NCI-H1930 (cell line): ENCODE measurements around the gene STRN.
"Not testable (repeated sequence)": the region's sequence is repeated elsewhere in the genome, so short reads cannot be mapped to it uniquely, and the experiment has no call there.

Experiments
- DNase-seq, 2 experiments: peaks; one replicate each; lab custom pipeline; 2025; lab: John Stamatoyannopoulos, UW

The STRN gene

DNA sequence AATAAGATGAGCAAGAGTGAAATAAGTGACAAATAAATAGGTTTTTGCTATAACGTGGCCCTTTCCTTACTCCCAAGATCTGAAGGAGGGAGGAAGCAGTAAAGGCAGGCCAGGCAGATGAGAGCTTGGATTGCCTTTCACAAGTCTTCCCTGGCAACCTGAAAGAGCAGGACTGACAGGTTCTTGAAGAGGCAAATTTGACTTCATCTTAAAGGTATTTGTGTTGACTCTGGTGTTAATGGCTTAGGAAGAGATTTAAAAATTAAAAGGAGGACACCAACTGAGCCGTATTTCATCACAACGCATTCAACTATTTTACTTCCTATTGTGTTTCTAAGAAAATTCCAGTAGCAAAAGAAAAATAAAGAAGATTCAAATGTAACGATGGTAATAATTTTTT is 3.2 kb downstream of the STRN start:
- no peak for DNase-seq

DNA sequence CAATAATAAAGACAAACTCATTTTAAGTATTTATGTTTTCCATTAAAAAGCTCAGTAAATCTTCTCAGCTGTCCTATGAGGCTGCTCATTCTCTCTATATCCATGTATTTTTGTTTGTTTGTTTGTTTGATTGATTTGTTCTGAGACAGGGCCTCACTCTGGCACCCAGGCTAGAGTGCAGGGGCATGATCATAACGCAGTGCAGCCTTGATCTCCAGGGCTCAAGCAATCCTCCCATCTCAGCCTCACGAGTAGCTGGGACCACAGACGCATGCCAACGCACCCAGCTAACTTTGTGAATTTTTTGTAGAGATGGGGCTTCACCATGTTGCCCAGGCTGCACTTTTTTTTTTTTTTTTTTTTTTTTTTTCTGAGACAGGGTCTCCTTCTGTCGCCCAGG is 5.6 kb downstream of the STRN start:
- no peak for DNase-seq

DNA sequence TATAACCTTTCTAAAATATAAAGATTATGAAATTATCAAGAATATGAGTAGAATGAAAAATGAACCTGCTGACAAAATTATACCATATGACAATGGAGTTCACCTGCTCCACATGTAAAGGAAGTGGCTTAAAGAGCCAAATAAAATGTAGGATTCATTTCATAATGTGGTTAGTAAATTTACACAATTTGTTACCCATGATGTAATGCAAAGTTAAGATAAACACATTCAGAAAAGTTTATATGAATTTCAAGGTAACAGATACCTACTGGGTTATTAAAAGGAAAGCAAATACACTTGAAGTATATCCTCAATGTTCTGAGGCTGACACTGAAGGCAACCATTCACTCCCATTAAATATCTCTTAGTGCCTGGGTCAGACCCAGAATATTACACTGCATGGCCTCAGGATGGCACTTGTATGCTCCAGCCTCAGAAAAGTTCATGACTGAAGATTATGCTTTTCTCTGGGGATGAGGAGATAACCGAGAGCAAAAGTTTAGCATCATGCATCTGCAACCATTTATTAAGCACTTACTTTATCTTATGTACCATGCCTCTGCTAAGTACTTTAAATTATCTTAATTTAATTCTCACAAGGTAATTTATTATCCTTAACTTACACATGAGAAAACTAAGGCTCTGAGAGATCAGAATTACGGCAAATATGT is 6.2 kb downstream of the STRN start:
- no peak for DNase-seq

DNA sequence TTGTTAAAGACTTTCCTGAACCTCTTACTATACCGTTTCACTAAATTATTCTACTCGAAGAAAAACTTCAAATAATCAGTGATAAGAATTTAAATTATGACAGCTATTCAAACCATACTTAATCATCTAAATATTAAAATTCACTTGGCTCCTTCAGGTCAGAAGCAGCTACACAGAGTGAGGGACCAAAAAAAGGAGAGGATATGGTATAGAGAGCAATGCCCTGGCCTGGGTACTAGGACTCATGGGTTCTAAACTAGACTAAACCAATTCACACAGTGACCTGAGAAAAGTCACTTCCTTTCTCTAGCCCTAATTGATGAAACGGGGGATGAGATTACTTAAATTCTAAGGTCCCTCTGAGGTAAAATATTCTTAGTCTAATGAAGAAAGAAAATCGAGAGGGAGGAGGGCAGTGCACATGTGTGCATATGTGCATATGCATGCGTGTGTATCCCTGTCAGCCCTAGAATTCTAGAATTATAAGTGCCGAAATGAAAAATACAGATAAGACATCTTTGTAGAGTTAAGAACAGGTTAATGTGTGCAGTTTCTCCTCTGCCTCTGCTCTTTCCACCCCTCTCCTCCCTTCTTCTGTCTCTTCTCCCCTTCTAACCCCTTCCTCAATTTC is 11.2 kb downstream of the STRN start:
- DNase-seq = no peak

DNA sequence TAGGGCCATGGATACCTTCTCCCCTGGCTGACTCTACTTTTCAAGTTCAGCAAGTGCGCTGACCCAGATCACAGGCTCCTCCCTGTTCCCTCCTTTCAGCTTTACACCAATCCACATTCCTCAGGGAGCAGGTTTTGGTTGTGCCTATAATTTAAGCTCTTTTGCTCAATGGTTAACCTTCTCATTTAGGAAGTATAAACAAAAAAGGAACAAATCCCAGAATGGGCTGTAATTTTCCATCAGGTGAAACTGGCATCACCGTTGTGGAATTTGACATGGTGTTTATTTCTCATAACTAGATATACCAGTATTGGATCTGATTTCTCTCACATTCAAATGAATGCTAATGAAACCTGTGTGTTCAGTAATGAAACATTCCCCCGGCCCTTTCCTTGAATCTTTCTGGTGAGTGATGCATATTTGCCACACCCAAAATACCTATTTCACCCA is 13.6 kb downstream of the STRN start:
- DNase-seq = no peak

DNA sequence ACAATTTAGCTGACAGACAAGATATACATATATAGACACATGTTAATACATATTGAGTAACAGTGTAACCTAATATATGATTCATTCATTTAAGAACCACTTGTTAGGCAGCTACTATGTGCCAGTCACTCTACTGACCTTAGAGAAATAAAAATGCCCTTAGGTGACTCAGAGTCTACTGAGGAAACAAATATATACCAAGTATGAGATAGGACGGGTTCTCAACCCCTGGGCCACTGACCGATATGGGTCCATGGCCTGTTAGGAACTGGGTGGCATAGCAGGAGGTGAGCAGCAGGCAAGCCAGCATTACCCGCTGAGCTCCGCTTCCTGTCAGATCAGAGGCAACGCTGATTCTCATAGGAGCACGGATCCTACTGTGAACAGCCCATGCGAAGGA is 14.8 kb downstream of the STRN start:
- DNase-seq = no peak

DNA sequence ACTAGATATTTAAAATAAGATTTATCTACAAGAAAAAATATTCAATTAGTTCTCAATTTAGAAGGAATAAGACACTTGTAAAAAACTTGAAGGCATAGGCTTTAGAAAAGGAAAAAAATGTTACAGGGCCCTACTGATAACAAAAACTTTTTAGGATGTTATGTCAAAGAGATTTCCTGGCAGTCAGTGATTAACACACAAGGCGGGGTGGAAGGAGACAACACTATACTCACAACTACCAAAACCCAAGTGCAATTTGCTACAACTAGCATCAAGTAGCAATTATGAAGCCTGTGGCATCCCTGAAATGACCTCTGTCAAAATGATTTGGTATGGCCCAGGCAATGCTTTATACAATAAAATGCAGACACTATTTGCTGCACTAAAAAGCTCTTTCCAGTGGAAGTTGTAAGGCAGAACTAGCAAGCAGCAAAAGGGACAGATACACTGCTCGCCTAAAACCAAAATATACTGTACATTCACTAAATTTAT is 15.3 kb downstream of the STRN start:
- no peak for DNase-seq

DNA sequence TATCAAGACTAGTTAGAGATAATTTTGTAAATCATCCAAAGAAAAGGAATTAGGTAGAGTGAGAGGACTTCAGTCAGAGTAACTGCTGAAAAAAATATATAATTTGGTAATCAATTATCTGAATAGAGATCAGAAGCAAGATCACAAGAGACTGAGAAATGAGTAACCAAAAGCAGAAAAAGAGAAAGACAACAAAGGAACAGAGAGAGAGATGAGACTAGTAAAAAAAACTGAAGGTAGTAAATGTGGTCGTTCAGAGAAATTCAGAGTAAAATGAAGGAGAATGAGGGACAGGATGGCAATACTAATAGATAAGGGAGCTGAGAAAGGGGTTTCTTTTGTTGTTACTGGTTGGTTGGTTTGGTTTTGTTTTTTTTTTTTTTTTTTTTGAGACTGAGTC is 16.5 kb downstream of the STRN start:
- no peak for DNase-seq

DNA sequence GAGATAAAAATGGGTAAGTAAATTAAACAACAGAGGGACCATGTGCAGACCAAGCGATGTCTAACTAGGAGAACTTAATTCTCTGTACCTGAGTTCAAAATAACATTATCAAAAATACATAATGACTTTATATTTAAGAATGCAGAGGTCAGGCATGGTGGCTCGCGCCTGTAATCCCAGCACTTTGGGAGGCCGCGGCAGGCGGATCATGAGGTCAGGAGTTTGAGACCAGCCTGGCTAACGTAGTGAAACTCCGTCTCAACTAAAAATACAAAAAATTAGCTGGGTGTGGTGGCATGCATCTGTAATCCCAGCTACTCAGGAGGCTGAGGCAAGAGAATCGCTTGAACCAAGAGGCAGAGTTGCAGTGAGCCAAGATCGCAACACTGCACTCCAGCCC is 21.1 kb downstream of the STRN start:
- DNase-seq = not testable (repeated sequence)

DNA sequence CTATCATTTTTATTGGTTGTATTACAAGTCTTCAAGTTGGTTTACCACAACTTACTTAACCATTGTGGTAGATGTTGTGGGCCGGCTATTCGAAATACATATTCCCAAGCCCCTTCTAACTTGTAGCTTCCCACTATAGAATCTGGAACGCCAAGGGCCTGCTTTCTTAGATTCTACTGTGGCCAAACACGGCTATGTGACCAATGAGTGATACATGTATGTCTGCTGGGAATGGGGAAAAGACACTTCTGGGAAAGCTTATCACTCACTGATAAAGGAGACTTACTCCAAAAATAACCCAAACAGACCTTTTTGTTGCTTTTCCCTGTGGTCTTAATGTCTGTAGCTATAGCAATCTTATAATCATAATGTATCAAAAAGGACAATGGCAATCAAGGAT is 24.5 kb downstream of the STRN start:
- no peak for DNase-seq

DNA sequence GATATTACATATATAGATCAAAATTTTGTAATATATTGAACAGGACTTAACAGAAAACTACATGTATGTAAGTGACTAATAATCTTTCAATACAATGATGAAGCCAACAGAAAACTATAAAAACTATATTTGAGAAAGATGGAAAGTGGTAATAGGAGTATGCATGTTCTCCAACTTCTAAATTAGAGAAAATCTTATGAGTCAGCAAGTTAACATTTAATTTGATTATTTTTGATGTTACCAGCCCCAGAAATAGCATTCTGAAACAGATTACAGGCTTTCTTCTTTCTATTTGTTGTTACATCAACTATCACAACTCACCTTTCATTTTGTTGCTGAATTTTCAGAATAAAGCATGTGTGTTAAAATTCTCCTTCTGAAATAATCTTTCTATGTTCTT is 29.8 kb downstream of the STRN start:
- not testable (repeated sequence) for DNase-seq

DNA sequence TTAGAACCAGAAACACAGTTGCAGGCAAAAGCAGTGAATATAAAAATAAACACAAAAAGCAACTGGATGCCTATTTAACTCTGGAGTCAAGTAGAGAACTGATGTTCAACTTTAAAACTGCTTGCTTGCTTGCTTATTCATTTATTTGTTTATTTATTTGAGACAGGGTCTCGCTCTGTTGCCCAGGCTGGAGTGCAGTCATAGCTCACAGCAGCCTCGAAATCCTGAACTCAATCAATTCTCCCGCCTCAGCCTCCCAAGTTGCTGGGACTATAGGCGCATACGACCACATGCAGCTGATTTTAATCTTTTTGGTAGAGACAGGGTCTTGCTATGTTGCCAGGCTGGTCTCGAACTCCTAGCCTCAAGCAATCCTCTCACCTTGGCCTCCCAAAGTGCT is 34.6 kb downstream of the STRN start:
- DNase-seq = not testable (repeated sequence)

DNA sequence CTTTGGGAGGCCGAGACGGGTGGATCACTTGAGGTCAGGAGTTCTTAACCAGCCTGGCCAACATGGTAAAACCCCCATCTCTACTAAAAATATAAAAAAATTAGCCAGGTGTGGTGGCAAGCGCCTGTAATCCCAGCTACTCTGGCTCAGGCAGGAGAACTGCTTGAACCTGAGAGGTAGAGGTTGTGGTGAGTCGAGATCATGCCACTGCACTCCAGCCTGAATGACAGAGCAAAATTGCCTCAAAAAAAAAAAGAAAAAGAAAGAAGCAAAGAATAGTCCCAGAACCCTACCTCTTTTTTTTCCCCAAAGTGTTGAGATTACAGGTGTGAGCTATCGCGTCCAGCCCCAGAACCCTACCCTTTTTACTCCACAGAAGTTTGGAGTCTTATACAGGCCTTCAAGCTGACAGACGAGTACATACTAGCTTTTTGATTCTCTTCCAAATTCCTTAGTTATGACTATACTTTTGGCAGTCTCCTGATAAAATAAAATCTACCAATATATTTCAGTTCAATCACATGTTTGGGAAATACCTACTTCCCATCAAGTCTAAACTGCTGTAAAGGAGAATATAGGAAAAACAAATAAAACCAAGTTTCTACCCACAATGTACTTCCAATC is 35.4 kb downstream of the STRN start:
- not testable (repeated sequence) for DNase-seq

DNA sequence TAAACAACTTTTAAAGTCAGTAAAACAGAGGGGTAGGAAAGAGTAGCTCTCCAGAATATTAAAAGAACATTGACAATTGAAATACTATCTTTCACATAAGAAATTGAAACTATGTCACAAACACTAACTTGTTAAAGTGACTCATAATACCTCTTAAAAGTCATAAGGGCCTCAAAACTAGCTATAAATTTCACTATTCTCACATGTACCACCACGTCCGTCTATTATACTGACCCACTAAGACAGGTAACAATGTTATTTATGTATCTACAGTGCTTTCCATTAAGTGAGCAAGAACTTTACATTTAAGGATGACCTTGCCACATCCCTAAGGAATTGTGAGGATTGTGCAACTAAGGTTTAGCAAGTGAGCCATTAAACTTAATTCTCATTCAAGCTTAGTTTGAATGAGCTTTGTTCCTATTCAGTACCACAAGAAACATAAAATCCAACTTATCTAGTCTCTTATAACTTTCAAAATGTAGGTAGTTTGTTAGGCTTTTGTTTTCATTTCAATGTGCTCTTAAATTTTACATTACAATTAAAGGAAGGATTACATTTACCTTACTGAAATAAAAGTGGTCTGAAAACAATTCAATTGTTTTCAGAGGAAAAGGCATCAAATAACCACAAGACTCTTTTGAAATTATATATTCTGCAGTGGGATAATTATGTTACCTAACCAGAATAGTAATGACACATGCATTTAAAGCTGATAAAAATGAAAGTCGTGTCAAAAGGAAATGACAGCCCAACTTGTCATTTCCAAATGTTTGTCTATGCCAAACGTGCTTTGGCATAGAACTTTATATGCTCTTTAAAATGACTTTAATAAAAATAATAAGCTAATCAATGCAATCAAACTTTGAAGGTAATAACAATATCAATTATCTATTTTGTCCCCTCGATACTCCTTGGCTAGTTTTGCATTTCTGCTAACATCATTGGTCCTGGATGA is 39.9 kb downstream of the STRN start:
- not testable (repeated sequence) for DNase-seq

DNA sequence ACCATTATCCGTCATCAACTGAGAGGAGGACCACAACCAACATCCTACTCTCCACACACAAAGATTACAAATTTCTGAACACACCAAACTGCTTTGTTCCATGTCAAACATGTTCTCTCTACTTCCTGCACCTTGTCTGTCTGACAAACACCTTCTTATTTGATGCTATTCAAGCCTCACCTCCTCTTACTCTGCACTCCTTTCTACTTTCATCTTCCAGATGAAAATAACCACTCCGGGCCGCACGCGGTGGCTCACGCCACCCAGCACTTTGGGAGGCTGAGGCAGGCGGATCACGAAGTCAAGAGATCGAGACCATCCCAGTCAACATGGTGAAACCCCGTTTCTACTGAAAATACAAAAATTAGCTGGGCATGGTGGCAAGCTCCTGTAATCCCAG is 43.7 kb downstream of the STRN start:
- not testable (repeated sequence) for DNase-seq

DNA sequence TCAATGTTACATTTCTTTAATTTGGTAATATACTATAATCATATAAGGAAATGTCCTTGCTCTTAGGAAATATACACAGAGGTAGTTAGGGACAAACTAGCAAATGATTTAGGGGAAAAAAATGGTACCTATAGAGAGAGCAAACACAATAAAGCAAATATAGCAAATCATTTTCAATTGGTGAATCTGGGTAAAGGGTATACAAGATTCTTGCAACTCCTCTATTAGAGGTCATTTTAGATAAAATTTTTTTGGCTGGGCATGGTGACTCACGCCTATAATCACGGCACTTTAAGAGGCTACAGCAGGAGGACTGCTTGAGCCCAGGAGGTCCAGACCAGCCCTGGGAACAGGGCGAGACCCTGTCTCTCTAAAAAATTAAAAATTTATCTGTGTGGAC is 44.4 kb downstream of the STRN start:
- no peak for DNase-seq

DNA sequence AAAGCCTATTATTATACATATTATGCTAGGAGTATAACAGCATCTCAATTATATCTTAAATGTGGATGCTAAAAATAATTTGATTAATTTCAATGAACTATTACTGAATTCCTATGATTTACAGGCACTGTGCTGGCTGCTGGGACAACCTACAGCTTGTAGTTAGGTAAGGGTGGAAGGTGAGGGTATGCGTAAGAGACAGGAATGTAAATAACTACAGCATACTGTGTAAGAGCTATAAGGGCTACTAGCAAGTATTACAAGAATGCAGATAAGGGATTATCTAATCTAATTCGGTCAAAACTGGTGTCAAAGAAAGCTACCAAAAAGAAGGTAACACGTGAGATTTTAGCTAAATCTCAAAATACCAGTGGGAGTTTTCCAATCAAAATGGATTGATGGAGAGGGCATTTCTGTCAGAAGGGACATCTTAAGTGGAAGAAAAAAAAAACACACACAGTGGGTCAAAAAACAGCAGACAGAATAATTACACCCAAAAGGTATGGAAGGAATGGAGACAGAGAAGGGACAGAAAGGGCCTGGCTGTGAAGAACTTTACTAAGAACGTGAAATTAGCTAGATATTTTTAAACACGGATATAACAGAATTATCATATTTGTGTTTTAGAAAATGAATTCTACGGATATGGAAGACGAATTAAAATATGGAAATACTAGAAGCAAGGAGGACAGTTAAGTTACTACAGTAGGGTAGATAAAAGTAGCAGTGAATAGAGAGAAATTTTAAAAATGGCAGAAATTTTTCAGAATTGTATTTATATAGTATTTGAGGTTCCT is 47.1 kb downstream of the STRN start:
- DNase-seq = no peak

DNA sequence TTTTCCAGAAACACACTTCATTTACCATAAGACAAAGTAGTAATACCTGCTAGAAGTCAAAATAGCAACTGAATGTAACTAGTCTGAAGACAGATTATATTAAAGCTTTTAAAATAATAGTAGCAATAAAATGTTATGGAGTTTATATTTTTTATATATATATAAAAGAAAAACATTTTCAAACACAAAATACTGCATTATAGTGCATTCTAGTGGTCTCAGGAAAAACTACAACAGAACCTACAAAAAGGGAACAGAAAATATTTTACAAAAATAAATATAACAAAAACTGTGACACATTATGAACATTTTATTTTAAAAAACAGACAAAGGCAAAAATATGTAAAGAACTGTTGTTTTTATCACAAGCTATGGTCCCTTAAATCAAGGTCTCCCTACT is 48.0 kb downstream of the STRN start:
- no peak for DNase-seq

DNA sequence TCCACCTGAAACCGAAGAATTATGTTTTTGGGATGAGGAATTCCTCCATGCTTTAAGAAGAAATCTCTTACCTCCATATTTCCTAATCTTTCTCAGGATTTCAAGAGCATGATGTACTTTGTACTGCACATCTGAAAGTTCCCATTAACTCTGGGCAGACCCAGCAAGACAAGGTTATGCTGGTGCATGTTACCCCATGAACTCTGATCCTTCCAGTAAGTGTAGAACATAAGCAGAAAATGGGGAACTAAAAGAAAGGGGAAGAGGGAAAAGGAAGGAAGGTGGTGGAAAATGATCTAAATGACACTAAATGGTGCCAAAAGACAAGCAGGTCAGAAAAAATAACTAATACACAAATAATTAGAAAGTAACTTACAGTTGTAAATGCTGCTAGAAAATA is 50.7 kb downstream of the STRN start:
- DNase-seq = no peak

DNA sequence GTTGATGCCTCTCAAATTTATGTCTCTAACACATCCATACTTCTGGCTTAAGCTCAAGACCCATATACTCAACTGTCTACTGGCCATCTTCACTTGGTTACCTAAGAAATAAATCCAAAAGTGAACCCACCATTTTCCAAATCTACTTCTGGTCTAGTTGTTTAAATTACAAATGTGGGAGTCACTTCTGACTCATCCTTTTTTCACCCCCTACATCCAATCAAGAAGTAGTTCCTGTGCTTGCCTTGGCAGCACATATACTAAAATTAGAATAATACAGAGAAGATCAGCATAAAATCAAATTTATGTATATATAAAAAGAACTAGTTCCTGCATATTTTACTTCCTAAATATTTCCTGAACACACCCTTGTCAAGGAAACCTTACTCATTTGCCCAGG is 53.6 kb downstream of the STRN start:
- DNase-seq = no peak

DNA sequence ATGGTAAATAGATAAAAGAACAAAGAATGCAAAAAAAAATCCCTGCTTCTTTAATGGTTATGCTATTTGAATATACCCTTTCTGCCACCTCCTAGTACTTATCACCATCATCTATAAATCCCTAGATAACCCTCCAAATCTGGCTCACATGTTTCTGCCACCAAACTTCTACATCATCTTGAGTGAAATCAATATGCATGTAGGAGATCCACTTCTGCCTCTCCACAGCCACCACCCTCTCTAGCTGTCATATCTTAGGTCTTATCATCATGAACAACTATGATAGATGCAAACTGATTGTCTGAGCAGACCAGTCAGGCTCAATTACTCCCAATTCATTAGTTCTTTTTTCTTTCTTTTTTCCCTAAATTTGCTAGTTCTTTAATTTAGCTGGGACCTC is 55.3 kb downstream of the STRN start:
- no peak for DNase-seq
